GM19324 (cell line): ENCODE measurements around the gene TBC1D5.
"Not testable (repeated sequence)": the region's sequence is repeated elsewhere in the genome, so short reads cannot be mapped to it uniquely, and the experiment has no call there.

ENCODE experiments used
- ATAC-seq: cut with Tn5 transposase; IDR thresholded peaks from one replicate; pipeline ENCODE4 v1.9.1; 2021; ENCODE audit warnings: mild to moderate bottlenecking, moderate library complexity; ENCODE audit not compliant: unreplicated experiment, low FRiP score

TBC1D5 gene

GRCh38 chr3:17373304-17373703, 369.1 kb downstream of the TBC1D5 start:
- no peak for ATAC-seq

DNA sequence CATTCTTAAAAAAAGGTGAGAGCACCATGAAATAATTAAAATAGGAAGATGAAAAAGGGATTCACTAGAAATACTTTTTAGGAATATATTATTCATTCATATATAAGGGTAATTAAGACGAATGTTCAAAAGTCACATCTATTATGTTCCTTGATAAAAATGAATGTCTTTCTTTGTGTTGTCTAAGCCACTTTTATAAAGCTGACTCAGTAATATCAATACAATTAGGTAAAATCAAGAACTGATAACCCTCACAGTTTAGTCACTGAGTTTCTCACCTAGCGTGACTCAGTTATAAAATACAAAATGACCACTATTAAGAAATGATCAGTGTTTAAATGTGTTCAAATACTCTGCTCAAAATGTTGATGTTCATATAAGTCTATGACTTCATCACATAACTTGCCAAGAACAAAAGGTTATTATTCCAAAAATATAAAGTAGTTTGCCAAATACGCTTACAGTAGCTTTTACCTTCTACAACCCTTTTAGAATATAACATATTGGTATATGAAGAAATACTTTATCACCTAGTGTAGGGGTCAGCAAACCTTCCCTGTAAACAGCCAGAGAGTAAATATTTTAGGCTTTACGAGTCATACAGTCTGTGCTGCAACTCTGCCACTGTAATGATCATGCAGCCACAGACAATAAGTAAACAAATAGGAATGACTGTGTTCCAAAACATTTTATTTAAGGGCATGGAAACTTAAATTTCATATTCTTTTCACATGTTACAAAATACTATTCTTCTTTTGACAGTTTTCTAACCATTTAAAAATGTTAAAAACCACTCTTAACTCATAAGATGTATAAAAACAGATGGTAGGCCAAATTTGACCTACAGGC, 369.8 kb downstream of the TBC1D5 start:
- no peak for ATAC-seq

DNA sequence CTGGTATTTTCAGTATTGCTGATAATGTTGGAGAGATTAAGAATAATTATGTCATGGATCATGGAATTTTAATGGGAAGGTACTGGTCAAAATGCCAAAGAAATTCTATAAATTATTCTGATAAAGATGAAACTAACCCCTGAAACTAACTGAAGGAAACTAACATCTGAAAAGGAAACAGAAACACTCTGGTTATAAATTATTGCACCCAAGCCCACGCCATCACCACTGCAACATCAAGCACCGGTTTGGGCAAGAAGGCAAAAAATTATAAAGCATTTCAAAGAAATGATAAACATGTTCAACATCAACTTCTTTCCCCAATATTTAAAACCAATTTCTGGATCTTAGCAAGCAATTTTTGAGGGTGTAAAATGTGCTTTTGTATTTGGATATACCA, 372.5 kb downstream of the TBC1D5 start:
- ATAC-seq: no peak

DNA sequence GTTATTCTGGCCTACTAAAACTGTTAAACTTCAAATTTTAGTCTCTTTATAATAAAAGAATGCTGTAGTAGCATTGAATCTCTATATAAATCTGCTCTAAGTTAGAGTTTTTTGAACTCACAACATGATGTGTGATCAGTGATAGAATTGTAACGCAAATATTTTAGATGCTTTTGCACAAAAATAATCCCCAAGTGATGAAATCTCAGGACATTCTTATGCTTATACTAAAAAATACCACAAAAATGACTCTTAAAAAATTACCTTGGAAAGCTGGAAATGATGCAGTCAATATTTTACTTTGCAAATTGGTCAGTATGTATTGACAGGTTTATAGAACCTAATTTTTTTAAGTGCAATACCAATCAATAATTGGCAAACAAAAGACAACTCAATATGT, 375.3 kb downstream of the TBC1D5 start:
- ATAC-seq: no peak

- no peak for ATAC-seq
Measured at GRCh38 chr3:17360991-17361390, 381.4 kb downstream of the TBC1D5 start.

DNA sequence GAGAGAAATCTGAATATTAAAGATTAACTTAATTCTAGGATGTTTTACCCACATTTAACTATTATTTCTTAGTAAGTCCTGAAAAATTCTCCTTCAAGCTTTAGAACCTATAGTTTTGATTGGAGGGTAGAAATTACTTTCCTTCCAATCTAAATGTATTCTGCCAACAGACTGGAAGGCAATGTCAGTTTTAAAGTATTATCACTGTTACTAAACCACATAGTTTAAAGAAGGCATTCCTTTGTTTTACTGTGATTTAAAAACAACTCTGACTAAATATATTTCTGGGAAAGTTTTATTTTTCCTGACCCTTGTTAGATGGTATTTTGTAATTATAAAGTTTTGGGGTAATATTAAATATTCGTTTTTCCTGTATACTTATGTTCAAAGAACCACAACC, 382.5 kb downstream of the TBC1D5 start:
- ATAC-seq: no peak

- ATAC-seq: no peak
Measured at GRCh38 chr3:17357035-17357710, 385.3 kb downstream of the TBC1D5 start.

- ATAC-seq: no peak
Measured at GRCh38 chr3:17356585-17356984, 385.8 kb downstream of the TBC1D5 start.

GRCh38 chr3:17355591-17355990, 386.8 kb downstream of the TBC1D5 start:
- no peak for ATAC-seq

DNA sequence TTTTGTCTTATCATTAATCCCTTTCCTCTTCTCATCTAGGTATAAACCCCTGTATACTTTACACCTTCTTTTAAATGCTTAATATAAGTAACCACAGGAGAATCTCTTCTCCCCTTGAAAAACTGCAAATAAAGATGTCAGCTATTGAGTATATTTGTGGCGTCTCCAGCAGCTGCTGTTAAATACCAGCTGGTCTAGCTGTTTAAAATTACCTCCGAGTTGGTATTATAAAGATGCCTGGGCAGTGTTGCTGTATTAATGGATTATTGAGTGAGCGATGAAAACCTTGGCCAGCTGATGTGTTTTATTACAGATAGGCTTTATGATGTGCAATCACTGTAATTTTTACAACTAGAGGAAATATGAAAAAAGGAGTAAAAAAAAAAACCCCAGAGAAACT, 388.1 kb downstream of the TBC1D5 start:
- ATAC-seq: no peak

DNA sequence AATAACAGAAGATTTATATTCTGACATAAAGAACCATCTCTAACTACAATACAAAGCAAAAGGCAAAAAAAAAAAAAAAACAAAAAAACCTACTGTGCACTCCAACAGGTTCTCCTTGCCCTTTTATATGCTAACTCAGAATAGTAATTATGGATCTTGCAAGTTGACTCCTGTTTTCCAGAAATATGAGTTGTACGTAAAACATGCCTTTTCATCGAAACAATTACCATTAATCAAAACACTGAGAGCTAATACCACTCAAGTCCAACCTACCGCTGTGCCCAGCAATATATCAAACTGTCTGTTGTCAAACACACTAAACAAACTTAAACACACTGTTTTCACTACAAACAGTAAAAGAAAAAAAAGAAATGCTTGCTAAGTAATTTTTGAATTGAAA, 389.8 kb downstream of the TBC1D5 start:
- ATAC-seq: no peak

- ATAC-seq: not testable (repeated sequence)
Measured at GRCh38 chr3:17351193-17351592, 391.2 kb downstream of the TBC1D5 start.

DNA sequence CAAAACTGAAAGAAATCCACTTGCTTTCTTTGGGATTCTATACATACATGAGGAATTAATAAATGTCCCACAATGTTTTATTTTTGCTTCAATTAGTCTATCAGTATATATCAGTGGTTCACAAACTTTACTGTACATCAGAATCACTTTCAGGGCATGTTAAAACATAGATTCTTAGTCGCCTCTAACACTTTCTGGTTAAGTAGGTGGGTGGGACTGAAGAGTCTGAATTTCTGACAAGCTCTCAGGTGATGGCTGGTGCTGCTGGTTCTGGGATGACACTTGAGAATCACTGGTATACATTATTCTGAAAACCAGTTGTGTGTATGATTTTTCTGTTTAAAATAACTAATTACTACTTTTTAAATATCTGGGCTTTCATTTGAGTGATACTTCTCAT, 393.3 kb downstream of the TBC1D5 start:
- ATAC-seq: no peak

DNA sequence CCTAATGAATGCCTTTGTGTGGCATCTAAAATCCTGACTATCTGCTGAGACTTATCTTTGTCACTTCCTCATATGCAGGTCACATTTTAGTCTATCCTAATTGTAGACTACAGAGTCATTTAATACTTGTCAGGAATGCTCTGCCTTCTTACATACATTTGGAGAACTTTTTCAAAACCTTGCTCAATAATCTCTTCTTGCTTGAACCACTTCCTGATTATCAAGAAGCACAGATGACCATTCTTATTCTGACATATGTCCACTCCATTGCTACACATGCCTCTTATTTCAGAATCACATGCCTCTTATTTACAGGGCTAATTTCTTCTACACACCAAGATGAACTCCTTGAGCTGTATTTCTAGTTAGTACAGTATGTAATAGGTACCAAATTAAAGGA, 400.3 kb downstream of the TBC1D5 start:
- no peak for ATAC-seq

DNA sequence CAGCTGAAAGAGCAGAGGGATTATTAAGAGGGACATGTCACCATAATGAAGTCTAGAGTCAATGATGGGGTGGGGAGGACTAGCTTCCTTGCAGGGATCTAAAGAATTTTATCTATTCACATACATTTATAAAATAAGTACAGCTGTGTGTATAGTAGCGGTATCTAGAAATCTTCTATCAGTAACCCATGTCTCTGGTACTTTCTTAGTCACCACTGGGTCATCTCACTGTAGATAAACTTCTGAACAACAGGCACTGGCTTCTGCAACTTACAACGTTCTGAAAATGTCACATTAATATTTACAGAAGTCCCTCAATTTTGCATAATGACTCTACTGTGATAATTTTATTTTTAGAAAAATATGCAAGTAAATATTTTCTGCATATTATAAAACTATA, 401.7 kb downstream of the TBC1D5 start:
- no peak for ATAC-seq

DNA sequence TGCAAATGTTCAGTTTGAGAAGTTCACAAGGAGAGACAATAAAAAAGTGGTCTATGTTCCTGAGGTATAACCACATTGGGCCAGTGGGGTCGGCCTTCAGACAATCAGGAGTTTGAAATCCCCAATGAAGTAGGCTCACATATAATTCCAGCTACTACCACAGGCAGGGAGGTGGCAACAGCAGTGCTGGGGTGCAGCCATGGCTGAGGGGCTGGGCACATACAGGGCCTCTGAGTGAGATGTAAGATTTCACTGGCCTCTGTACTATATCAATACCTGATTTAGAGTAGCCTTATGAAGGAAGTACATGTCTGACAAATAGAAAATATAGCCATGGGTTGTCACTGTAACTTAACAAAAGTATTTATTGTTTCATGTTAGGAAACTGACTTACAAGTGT, 402.2 kb downstream of the TBC1D5 start:
- no peak for ATAC-seq

GRCh38 chr3:17339132-17339575, 403.3 kb downstream of the TBC1D5 start:
- no peak for ATAC-seq

DNA sequence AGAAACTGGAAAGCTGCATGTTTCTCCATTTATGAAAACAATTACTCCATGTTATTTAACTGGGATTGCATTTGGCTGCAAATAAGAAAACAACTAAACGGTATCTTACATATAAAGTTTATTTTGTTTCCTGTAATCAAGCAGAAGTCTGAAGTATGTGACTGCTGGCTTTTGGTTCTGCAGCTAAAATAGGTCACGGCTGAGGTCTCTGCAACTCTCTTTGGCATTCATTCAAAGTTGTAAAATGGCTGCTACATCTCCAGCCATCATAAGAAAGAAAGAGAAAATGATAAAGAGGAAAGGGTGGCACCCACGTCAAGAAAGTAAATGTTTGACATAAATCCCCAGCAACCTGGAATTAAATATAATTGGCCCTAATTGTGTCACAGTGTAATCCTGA, 406.1 kb downstream of the TBC1D5 start:
- ATAC-seq: no peak

- no peak for ATAC-seq
Measured at GRCh38 chr3:17333893-17334292, 408.5 kb downstream of the TBC1D5 start.

- ATAC-seq: no peak
Measured at GRCh38 chr3:17333446-17333845, 409.0 kb downstream of the TBC1D5 start.

- no peak for ATAC-seq
Measured at GRCh38 chr3:17330660-17331059, 411.8 kb downstream of the TBC1D5 start.

DNA sequence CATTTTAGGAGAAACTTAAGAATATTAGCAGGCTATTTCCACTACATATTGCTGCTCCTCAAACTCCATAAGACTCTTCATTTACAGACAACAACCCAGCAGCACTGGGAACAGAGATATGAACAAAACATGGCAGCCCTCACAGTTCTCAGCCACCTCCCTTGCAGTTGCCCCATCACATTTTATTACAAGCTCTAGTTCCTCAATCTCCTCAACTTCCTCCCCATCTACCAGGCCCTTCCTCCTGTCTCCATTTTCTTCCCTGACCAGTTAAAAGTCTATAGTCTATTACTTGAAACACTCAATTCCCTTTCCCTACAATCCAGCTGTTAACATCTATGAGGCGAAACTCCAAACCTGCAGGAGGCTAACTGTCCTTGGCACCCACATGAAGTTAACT, 412.5 kb downstream of the TBC1D5 start:
- ATAC-seq: no peak
